HEK293 (cell line): ENCODE results near the gene DIP2C.

Experiments used
- CTCF ChIP-seq: fragments of 450-650 bp; formaldehyde crosslinking; IDR thresholded peaks from 2 replicates; pipeline ENCODE4 v1.5.1; 2016; ENCODE audit warnings: missing biosample characterization, missing genetic modification characterization
- TCF7L2 ChIP-seq: IDR thresholded peaks from 2 replicates; pipeline ENCODE4 v1.6.1; 2011; ENCODE audit warnings: low read depth, mild to moderate bottlenecking, inconsistent platforms, low read length, moderate library complexity, borderline replicate concordance
- ZBTB44 ChIP-seq: fragments of 450-650 bp; IDR thresholded peaks from 2 replicates; pipeline ENCODE4 v1.5.1; 2018; ENCODE audit warnings: missing biosample characterization, mild to moderate bottlenecking, missing genetic modification characterization
- ZNF274 ChIP-seq, 2 experiments: fragments of 200-500 bp in 1 of 2; fragments of 450-650 bp in 1 of 2; sonication (Bioruptor generic) in 1 of 2; formaldehyde crosslinking in 1 of 2; IDR thresholded peaks; 2 replicates each; pipeline versions ENCODE4 v1.5.1 to v1.6.1; 2014 to 2016; ENCODE audit warnings: borderline replicate concordance in 1 of 2, inconsistent platforms in 1 of 2, low read length in 1 of 2, missing biosample characterization in 1 of 2, missing genetic modification characterization in 1 of 2
- ZNF449 ChIP-seq: fragments of 450-650 bp; formaldehyde crosslinking; IDR thresholded peaks from 2 replicates; pipeline ENCODE4 v1.5.1; 2017; ENCODE audit warnings: missing biosample characterization, mild to moderate bottlenecking, missing genetic modification characterization, moderate library complexity
- ZNF48 ChIP-seq: fragments of 450-650 bp; formaldehyde crosslinking; IDR thresholded peaks from 2 replicates; pipeline ENCODE4 v1.5.1; 2016; ENCODE audit warnings: missing biosample characterization, missing genetic modification characterization
- ZNF639 ChIP-seq: fragments of 450-650 bp; formaldehyde crosslinking; IDR thresholded peaks from 2 replicates; pipeline ENCODE4 v1.5.1; 2016; ENCODE audit warnings: missing biosample characterization, missing genetic modification characterization

- TF ChIP-seq CTCF: no peak
- no peak for TF ChIP-seq ZNF449 (tag by site-specific recombination)
- no peak for TF ChIP-seq ZNF639 (tag by site-specific recombination)
- TF ChIP-seq ZBTB44 (tag by site-specific recombination): no peak
- TF ChIP-seq TCF7L2: no peak
- TF ChIP-seq ZNF48 (tag by site-specific recombination): no peak
- TF ChIP-seq ZNF274 (IDR thresholded peaks at IDR 0.05; ENCODE audit: low read length): no peak
- no peak for TF ChIP-seq ZNF274 (tag by site-specific recombination; IDR thresholded peaks at IDR 0.05; ENCODE audit: borderline replicate concordance)
Observed at GRCh38 chr10:667096-667495, 22.4 kb downstream of the DIP2C start.
